ENCODE measurements around the gene CYTH1.
A peak's percentile ranks its signal among the peaks of the same experiment; 100 is the strongest.

CYTH1 gene

DNA sequence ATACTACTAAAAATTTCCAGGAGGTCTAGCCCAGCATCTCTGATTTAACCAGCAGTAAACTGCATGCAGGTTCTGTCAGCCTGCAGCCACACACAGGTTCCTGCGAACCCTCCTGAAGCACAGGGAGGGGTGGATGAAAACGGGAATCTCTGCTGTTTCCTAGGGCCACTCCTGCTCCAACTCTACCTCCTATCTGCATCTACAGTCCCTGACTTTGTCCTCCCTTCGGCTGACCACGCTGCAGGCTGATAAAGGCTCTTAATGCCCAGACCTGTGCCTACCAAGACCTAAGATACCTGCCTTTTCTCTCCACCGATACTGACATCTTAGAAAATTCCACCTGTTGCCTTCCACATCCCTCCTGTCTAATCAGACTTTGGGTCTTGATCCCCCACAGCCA lies 50.2 kb downstream of the CYTH1 start:
- DNase-seq = no peak

DNA sequence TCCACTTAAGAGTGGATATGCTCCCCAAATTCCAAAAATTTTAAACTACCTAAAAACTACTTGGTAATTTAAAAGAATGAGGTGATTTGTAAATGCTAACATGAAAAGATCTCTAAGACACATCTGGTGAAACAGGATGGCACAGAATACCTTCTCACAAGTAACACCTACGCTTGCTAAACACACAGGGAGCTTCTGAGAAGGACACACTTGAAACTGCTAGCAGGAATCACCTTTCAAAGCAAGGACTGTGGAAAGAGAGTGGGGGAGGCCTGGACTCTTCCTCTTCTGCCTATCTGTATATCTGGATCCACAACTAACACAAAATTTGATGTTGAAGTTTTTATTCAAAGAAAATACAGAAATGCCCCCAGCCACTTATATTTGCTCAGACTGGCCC lies 52.4 kb downstream of the CYTH1 start:
- no peak for DNase-seq

DNA sequence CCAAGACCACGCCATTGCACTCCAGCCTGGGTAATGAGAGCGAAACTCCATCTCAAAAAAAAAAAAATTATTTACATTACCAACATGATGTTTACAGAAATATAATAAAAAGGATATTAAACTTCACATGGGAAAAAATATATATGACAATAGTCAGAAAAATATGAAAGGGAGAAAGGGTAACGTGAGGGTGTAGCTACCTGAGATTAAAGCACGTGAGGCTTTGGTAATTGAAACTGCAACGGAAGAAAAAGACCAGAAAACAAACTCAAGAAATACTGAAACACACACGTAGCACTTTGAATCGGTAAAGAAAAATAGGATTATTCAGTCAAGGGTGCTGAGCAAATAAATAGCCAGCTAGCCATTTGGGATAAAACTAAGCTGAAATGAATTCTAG lies 53.6 kb downstream of the CYTH1 start:
- no peak for DNase-seq

DNA sequence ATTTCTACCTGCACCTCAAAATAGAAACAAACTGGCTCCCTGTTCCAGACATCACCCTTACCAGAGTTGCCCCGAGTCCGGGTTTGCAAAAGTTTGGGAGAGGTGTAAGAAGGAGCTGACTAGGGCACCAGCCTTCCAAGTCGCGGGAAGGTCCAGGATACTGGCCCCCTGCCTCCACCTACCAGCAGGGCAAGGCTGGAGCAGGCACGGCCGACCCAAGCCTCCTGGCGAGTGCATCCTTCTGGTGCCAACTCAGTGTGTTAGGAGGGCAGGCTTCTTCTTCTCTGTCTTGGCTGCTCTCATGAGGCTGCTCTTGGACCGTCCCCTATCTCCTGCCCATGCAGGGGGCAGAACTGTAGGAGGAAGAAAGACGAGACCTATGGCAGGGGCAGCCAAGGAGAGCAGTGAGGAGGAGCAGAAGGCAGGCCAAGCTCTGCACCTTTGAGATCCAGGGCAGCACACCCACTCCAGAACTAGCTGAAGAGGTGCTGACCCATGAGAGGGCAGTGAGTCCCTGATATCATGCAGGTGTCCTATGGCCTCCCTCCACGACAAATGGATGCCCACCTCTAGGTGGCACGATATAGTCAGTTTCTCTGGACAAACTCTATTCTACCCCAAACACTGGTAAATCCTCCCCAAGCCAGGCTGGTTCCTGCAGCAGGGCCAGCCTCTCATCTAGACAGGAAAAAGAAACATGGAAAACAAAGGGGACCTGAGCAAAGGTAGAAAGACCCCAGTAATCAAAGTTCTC lies 54.4 kb downstream of the CYTH1 start:
- DNase-seq = no peak

DNA sequence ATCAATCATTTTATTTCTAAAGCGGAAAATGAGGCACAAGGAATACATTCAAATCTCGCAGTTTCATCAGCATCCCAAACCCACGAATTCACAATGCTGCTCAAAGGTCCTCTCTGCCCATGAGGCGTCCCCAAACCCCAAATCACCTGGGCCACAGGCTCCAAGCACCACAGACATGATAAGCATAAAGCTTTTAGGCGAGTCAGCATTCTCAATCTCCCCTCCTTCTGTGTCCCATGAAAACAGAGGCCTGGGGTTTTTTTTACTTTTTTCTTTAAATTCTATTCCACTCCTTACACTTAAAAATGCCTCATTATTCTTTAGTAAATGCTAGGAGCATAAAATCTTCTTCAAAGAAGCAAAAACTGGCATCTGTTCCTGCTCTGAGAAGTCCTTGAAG lies 55.0 kb downstream of the CYTH1 start:
- DNase-seq = no peak

DNA sequence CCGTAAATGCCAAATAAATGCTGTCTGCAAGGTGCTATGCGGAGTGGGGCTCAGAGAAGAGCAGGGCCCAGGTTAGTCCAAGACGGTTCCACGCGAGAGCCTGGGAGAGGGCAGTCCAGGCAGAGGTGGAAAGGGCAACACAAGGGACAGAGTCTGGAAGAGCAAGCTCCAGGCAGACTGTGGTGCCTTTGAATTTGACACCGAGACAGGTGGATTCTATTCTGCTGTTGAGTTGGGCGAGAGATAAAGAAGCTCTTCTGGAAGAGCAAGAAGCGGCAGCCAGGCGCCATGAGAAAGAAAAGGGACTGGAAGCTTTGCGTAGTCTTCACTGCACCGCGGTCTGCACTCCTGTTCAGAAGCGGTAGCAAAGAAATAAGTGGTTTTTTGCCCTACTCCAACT lies 55.6 kb downstream of the CYTH1 start:
- DNase-seq = no peak

DNA sequence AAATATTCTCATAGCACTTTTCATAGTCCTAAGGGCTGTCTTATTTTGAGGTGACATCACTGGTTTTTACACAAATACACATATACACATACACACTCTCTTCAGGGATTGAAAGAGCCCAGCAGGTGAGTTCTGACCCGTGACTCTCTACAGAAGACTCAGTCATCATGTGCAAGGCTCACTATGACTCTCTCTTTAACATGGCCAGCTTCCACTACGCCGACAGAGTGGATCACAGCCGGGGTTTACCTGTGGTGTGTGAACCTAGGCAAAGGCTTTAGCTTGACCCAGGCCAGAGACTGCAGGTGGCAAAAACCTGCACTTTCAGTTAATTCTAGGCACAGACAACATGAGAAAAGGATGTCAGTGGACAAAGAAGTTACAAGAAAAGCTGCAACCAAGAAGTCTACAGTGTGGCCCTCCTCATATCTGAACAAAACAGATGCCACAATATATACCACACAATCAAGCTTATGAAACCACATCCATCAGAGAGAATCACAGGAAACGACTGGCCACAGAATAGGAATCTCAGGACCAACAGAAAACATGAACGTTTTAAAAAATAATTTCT lies 56.5 kb downstream of the CYTH1 start:
- no peak for DNase-seq

DNA sequence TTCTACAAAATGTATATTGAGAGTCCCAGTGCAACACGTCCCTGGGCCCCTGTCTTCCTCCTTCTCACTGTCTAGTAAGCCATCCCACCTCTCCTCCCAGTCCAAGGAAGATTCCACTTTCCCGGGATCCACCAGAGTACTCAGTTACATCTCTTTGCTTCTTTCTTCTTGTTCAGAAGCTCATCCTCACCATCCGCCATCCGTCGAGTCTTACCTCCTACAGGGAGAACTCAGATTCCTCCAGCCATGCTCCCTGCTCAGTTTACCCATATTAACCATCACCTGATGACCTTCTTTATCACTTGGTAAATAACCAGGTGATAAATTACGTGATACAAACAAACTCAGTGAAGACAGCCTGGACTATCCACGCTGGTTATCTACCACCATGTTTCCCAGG lies 57.1 kb downstream of the CYTH1 start:
- DNase-seq = no peak

DNA sequence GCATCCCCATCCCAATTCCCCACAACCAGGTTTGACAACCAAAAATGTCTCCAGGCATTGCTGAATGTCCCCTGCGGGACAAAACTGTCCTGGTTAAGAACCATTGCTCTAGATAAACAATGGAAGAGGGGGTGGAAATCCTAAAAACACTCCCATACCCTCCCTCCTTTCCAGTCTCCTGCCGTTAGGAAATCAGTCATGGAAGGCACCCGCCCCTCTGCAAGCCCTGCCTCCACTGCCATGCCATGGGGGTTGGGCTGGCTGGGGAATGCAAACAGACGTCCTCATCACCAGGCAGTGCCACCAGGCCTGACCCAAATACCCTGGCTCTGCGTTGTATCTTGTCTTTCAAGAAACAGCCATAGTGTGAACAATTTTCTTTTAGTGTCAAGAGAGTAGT lies 57.5 kb downstream of the CYTH1 start:
- DNase-seq = no peak

DNA sequence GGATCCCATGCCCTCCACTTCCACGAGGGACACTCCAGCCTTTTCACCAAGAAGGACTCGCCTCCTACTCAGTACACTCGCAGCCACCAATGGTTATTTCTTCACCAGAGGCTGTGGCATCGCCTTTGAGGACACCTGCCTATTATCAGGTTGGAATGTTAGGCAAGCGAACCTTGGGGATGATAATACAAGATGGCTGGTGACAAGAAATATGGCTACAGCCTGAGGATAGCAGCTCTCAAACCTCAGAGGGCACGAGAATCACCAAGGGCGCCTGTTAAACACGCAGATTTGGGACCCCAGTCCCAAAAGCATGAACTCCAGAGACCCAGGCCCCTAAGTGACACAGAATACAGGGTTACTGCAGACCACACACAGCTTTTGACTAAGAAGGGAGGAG lies 58.1 kb downstream of the CYTH1 start:
- DNase-seq = no peak

DNA sequence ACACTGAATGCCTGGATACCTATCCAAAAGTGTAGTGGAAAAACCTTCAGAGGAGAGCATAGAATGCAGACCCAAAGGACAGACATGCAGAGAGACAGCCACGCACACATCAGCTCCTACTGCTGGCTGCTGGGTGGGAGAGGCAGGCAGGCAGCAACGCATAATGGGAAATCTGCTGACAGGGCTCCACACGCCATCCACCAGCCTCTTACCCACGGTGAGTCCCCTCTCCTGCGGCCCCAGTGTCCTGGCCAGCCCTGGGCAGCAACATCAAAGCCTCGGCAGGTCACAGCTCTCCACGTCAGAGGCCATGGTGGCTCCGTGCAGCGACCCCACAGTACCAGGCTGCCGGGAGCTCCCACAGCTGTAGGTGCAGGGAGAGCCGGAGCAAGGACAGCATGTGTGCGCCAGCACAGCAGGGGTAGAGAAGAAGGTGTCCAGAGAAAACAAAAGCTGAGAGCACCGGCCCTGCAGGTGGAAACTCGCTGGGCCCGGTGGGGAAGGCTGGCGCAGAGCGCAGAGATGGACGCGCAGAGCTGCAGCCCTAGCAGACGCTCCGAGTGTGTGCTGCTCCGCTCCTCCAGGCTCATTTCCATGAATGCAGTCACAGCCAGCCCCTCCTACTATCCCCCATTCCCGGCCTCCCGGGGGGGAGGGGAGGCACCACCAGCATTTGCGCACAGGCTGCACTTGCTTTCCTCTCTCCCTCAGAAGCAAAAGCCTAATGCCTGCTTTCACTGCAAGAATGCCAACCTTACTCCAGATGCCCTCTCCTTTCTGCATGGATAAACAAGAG lies 58.9 kb downstream of the CYTH1 start:
- DNase-seq = no peak

DNA sequence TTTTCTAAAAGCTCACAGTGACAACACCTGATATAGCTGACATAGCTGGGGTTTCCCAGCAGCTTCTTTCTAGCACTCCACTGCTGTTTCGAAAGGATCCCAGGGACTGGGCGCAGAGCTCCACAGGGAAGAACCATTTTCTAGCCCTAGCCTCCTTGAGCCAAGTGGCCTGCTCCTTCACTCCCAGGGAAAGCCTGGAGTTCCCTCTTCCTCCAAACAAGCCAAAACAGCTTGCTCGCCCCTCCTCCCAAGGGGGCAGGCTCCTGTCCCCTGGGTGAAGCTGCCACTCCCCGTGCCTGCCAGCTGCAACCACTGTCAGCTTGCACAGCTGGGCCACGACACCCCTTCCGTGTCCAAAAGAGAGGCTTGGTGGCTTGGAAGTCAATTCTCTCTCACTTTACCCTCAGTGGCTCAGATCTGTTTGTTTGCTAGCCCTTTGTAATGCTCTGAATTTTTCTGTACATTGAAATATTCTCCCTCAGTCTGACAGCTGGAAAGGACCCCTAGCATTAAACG lies 59.8 kb downstream of the CYTH1 start:
- no peak for DNase-seq

DNA sequence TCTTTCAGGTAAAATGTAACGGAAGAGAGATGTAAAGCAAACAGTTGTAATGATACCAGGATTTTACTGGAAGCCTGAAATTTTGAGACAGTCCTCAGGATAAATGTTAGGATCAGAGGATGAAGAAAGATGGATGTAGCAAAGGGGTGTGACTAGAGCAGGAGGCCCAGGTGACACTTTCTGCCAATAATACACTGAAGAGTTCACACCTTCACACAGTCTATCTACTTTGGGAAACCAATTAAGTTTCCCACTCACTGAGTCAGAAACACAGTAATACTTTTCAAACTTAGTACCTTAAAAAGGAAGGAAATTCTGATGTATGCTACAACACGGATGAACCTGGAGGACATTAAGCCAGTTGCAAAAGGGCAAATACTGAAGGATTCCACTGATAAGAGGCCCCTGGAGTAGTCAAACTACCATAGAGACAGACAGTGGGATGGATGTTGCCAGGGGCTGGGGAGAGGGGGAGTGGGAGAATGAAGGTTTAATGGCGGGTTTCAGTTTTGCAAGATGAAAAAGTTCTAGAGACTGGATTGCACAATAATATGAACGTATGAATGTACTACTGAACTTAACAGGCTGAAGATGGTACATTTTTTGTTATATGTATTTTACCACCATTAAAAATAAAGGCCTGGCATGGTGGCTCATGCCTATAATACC lies 62.3 kb downstream of the CYTH1 start:
- no peak for DNase-seq

DNA sequence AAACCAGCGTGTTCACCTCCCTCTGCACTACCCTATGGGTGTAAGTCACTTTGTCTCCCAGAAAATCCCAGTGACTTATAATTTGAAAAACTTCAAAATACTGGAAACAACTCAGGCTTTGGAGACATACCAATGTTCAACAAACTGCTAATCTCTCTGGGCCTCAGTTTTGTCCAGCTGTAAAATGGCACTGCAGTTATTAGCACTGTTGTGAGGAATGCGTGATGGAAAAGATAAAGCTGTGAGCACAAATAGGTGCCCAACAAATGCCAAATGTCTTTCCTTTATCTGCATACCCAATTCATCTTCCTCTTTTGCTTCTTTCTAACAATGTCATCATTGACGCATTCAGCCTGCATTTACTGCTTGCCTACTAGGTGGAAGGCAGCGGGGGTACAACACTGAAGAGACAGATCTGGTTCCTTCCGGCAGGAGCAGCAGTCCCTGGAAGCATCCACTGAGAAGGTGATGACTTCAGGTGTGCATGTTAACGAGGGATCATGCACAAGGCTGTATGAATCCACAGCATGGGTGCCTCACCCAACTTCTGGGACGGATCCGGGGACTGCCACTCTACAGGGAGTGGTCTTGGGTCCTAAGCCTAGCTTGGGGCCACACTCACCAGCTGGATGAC lies 63.4 kb downstream of the CYTH1 start:
- DNase-seq = no peak

DNA sequence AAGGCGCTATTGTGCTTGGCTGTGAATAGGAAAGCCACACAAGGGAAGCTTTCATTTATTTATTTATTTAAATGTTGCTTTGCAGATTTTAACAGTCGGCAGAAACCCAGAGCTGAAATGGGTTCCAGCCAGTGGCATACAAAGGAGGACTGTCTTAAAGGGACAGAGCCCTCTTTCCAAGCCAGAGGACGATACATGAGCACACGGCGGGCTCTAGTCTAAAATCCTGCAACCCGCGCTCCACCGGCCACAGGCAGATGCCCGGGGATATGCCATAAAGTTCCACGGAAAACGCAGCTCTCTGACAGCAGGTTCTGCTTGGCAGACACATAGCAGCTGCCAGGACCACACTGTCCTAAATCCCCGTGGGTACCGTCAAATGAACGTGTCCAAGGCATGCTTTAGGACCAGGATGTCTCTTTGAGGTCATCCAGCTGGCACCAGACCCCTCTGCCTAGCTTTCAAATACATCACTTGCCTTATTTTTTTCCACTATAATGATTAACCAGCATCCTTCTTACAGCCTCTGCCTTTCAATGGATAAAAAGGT lies 64.6 kb downstream of the CYTH1 start:
- peak; percentile 15 for DNase-seq

DNA sequence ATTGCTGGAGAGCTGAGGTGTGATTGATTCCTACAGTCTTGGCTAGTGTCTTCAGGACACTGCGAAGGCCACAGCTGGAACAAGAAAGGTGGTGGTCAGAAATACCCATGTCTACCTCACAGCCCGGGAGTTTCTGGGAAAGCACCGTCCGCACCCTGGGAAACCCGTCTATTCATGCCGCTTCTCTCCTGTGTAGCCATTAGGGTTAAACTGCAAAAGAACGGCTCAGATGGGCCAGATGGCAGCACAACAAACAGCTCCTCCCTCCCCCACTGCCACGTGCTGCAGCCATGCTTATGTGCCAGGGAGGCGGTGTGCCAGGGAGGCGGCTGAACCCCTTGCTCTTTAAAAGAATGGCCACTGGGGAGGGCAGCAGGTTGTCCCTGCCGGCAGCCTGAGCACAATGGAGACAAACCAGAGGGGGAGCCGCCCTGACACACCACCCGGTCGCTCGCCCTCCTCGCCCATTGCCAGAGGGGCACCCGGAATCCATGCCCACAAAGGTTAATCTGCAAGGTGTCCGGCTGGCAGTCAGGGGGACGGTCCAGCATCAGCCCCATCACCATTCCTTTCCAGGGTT lies 65.2 kb downstream of the CYTH1 start:
- DNase-seq = peak; percentile 33

DNA sequence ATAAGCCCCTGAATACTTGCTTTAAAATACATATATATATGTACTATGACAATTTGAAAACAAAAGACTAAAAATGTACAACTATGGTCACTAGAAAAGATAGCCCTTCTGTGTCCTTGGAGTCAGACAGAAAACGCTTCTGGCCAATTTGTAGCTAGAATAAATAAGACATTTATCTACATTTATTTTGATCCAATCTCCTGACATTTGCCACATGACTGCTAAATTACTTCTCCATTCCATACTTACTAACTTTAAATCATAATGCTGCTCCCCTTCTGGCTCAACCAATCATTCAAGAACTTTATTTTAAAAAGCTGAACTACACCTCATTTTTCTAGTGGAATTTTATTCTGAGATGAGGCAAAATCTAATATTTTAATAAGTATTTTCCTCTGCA lies 65.8 kb downstream of the CYTH1 start:
- DNase-seq = no peak

DNA sequence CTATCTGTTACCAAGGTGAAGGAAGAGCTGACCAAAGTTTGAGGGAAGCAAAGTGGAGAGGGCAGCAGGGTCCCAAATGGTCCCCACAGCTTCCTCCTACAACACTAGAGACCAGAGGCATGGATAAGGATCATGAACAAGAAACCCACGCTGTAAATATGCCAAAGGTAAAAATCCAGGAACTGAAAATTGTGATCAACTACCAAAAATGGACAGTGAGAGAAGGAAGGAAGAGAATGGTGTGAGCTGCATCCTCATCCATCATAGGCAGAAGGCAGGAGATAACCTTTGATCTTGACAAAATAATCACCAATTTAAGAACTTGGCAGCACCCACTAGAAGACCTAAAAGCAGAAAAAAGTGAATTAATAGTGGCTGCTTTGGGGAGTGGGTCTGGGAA lies 66.2 kb downstream of the CYTH1 start:
- DNase-seq = no peak

DNA sequence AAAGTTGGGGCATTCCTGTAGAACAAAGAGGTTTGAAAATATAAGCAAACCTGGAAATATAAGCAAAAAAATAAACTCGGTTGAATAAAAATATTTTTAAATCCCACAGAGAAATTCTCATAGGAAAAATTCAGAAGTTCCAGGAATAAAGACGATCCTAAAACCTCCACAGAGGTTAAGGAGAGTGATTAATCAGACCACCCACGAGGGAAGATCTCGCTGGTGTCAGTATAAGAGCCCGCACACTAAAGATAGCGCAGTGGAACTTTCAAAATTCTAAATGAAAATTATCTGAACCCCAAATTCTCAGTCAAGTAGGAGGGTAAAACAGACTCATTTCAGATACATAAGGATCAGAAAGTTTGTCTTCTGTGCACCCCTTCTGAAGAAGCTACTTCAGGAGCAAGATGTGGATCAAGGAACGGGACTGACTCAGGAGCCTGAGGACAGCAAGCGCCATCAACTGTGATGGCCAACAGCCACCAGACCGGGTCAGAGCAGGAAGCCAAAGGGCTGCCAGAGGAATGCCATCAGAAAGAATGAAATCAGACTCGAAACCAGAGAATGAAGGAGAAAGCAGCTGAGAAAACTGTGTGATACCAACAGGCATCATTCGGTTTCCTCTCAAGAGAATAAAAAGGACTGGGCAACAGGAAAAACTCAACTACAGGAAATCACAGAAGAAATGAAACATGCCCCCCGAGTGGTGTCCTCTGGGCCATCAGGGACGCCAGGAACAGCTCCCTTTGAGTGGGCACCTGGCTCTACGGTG lies 66.9 kb downstream of the CYTH1 start:
- no peak for DNase-seq

DNA sequence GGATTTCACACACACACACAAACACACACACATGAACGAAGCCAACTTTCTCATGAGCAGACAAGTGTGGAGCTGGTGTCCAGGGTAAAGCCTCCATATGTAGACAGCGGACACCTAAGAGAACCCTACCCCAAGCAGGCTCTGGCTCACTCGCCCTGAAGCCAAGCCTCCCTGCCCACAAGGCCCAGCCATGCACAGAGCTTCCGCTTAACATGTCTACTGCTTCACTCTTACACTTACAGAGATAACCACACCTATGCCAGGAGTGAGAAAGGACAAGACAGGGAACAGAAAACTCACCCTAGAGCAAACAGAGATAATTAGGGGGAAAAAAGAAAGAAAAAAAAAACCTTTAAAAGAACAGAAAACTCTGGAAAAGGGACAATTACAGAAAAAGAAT lies 67.5 kb downstream of the CYTH1 start:
- DNase-seq = no peak

DNA sequence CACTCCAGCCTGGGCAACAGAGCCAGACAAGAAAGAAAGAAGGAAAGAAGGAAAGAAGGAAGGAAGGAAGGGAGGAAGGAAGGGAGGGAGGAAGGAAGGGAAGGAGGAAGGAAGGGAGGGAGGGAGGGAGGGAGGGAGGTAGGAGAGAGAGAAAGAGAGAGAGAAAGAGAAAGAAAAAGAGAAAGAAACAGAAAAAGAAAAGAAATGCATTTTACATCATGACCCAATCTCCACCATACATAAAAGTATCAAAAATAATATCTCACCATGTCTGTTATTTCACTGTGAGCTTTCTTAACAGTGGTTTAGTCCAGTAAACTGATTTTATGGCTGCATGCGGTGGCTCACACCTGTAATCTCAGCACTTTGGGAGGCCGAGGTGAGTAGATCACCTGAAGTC lies 70.0 kb downstream of the CYTH1 start:
- DNase-seq = no peak

DNA sequence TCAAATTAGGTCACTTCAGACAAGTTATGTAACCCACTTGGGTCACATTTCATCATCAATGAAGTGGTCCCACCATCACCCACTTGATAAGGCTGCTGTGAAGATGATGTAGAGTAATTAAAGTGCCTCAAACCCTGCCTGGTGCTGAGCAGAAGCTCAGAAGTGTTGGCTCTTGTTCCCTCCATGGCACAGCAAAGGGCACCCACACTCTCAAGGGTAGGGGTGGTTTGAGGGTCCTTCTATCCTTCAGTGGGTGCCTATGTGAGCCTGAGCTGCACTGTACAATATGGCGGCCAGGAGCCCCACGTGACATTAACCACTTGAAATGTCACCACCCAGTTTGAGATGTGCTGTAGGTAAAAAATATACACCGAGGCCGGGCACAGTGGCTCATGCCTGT lies 71.5 kb downstream of the CYTH1 start:
- no peak for DNase-seq
